Keratinocyte (primary cell): ENCODE data around the gene FANCD2OS. TPM values are rescaled to one million over a fixed set of nuclear protein-coding genes. Genes with fewer than 3 reads are reported as not detected.
"Not testable (repeated sequence)": the region's sequence is repeated elsewhere in the genome, so short reads cannot be mapped to it uniquely, and the experiment has no call there.

Experiments
- DNase-seq: peaks from one replicate; pipeline ENCODE4 v3.0.0-alpha.2; 2011; ENCODE audit warnings: low read depth, missing footprints, low spot score
- FAIRE-seq: peaks from 2 replicates; lab custom pipeline; 2011; peaks lifted over from hg19 to GRCh38; lab: Jason Lieb, UNC
- H2AFZ ChIP-seq: 2 replicates; pipeline ENCODE4 v1.6.0; 2012; ENCODE audit warnings: low read length, control low read depth, inconsistent platforms; ENCODE audit not compliant: control insufficient read depth
- H3K27ac ChIP-seq: 2 replicates; pipeline ENCODE4 v1.5.1; 2011; ENCODE audit warnings: low read length; ENCODE audit not compliant: control insufficient read depth, insufficient read depth
- H3K27me3 ChIP-seq: 3 replicates; pipeline ENCODE4 v1.6.0; 2011; ENCODE audit warnings: low read length; ENCODE audit not compliant: control insufficient read depth, insufficient read depth; ENCODE audit errors: extremely low read depth
- H3K36me3 ChIP-seq, 2 experiments: 2 replicates in 1 of 2; 3 replicates in 1 of 2; pipeline ENCODE4 v1.5.1; 2011; ENCODE audit warnings: low read length in 2 of 2, mild to moderate bottlenecking in 1 of 2; ENCODE audit not compliant: control insufficient read depth in 2 of 2, insufficient read depth in 2 of 2; ENCODE audit errors: extremely low read depth in 1 of 2
- H3K4me1 ChIP-seq: 3 replicates; pipeline ENCODE4 v1.5.1; 2011; ENCODE audit warnings: low read length; ENCODE audit not compliant: control insufficient read depth, insufficient read depth; ENCODE audit errors: extremely low read depth
- H3K4me2 ChIP-seq: 3 replicates; pipeline ENCODE4 v1.6.0; 2011; ENCODE audit warnings: low read depth, low read length; ENCODE audit not compliant: control insufficient read depth, insufficient read depth; ENCODE audit errors: extremely low read depth
- H3K4me3 ChIP-seq, 3 experiments: fragments of 200-600 bp in 1 of 3; sonication (generic) in 1 of 3; 2 replicates in 2 of 3; 3 replicates in 1 of 3; pipeline ENCODE4 v1.5.1; 2011 to 2016; ENCODE audit warnings: low read length in 3 of 3, mild to moderate bottlenecking in 3 of 3, control low read depth in 2 of 3, inconsistent platforms in 1 of 3, low read depth in 1 of 3, mixed read lengths in 1 of 3, mixed run types in 1 of 3, moderate library complexity in 1 of 3; ENCODE audit not compliant: control insufficient read depth in 2 of 3, insufficient read depth in 2 of 3; ENCODE audit errors: extremely low read depth in 1 of 3
- H3K79me2 ChIP-seq: 2 replicates; pipeline ENCODE4 v1.6.0; 2012; ENCODE audit warnings: low read length; ENCODE audit not compliant: control insufficient read depth, insufficient read depth
- H3K9ac ChIP-seq: 3 replicates; pipeline ENCODE4 v1.6.0; 2011; ENCODE audit warnings: low read length; ENCODE audit not compliant: control insufficient read depth, insufficient read depth; ENCODE audit errors: extremely low read depth
- H3K9me1 ChIP-seq: 3 replicates; pipeline ENCODE4 v1.6.0; 2011; ENCODE audit warnings: low read length; ENCODE audit not compliant: control insufficient read depth, insufficient read depth; ENCODE audit errors: extremely low read depth
- H3K9me3 ChIP-seq: 2 replicates; pipeline ENCODE4 v1.5.1; 2012; ENCODE audit warnings: low read depth, low read length; ENCODE audit not compliant: control insufficient read depth
- H4K20me1 ChIP-seq: 3 replicates; pipeline ENCODE4 v1.6.0; 2011; ENCODE audit warnings: low read length; ENCODE audit not compliant: control insufficient read depth, insufficient read depth; ENCODE audit errors: extremely low read depth
- EZH2 ChIP-seq: IDR thresholded peaks from one replicate; pipeline ENCODE4 v1.6.1; 2012; ENCODE audit warnings: inconsistent platforms, mild to moderate bottlenecking, low read length, moderate library complexity
- dilution Hi-C: fragments of 300-500 bp; cut with MboI; formaldehyde crosslinking; loops from one replicate; pipeline ENCODE4 v1.7.0; 2020; ENCODE audit warnings: low sequenced_read_pairs; ENCODE audit not compliant: extremely low pct_ligation_motif_present
- polyA plus RNA-seq, 5 experiments: library from polyadenylated mRNA; depleted of rRNA in 3 of 5; stranded (reverse) in 3 of 5; stranded (forward) in 1 of 5; unstranded in 1 of 5; fragments of >200 nt; gene quantifications; 1 replicate in 1 of 5; 2 replicates in 3 of 5; 3 replicates in 1 of 5; pipeline versions ENCODE4 v1.2.1 to v1.2.3, GENCODE V29; 2011 to 2012; ENCODE audit warnings: missing spikeins in 2 of 5, low read depth in 1 of 5, low replicate concordance in 1 of 5
- TF ChIP-seq, protein P1 (sequence below), 3 experiments: IDR thresholded peaks in 1 of 3; conservative IDR thresholded peaks in 1 of 3; optimal IDR thresholded peaks in 1 of 3; 2 replicates in 2 of 3; 3 replicates in 1 of 3; pipeline versions ENCODE3 to v1.5.1; 2011; ENCODE audit warnings: low read length in 3 of 3, mild to moderate bottlenecking in 3 of 3, moderate library complexity in 2 of 3, control low read depth in 1 of 3, inconsistent platforms in 1 of 3; ENCODE audit not compliant: insufficient read depth in 2 of 3; ENCODE audit errors: extremely low read depth in 1 of 3

Gene FANCD2OS
- polyA plus RNA-seq, 1 donor (not counting 4 experiments of a cell fraction or from before 2014, with no cell fraction given) = not detected

DNA sequence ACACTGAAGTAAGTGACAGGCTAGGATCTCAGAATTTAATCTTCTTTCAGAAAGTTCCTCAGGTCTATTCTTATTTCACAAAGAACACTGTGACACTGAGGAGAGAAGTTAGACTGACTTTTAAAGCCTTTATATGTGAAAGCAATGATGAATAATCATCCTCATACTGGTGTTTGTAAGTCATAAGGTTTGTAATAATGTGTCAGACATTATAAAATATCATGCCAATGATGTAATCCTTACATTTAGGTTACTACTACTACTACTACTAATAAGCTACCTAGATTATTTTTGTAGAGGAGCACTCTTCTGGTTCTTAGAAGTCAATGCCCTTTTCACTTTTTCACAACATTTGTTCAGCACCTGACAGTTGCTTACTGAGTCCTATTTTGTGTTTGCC lies 33.4 kb downstream of the FANCD2OS start:
- no peak overlapping the region for H3K4me2 ChIP-seq
- H3K4me1 ChIP-seq = no peaks in the 10 kb centered on the region
- no peaks in the 10 kb centered on the region for H3K27me3 ChIP-seq
- no peaks in the 10 kb centered on the region for H3K79me2 ChIP-seq
- H3K4me3 ChIP-seq = no peak overlapping the region
- dilution Hi-C loops = no loop called here
- no peak overlapping the region for H3K9ac ChIP-seq
- H3K36me3 ChIP-seq = peaks cover 0 to 7% of the 10 kb centered on the region in 2 experiments
- H3K9me1 ChIP-seq = no peaks in the 10 kb centered on the region
- DNase-seq (no peak), FAIRE-seq (no peak)
- H3K27ac ChIP-seq = no peak overlapping the region
- no peak overlapping the region for H2AFZ ChIP-seq
- no peaks in the 10 kb centered on the region for H4K20me1 ChIP-seq
- TF ChIP-seq, protein P1, sequence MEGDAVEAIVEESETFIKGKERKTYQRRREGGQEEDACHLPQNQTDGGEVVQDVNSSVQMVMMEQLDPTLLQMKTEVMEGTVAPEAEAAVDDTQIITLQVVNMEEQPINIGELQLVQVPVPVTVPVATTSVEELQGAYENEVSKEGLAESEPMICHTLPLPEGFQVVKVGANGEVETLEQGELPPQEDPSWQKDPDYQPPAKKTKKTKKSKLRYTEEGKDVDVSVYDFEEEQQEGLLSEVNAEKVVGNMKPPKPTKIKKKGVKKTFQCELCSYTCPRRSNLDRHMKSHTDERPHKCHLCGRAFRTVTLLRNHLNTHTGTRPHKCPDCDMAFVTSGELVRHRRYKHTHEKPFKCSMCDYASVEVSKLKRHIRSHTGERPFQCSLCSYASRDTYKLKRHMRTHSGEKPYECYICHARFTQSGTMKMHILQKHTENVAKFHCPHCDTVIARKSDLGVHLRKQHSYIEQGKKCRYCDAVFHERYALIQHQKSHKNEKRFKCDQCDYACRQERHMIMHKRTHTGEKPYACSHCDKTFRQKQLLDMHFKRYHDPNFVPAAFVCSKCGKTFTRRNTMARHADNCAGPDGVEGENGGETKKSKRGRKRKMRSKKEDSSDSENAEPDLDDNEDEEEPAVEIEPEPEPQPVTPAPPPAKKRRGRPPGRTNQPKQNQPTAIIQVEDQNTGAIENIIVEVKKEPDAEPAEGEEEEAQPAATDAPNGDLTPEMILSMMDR (optimal IDR thresholded peaks at IDR 0.05 in 1 of 3, IDR thresholded peaks at IDR 0.05 in 1 of 3, conservative IDR thresholded peaks at IDR 0.05 in 1 of 3; ENCODE audit: extremely low read depth in 1 of 3, insufficient read depth in 2 of 3, low read length in 3 of 3) = no peak
- no peak for TF ChIP-seq EZH2
- H3K9me3 ChIP-seq = no peaks in the 10 kb centered on the region

DNA sequence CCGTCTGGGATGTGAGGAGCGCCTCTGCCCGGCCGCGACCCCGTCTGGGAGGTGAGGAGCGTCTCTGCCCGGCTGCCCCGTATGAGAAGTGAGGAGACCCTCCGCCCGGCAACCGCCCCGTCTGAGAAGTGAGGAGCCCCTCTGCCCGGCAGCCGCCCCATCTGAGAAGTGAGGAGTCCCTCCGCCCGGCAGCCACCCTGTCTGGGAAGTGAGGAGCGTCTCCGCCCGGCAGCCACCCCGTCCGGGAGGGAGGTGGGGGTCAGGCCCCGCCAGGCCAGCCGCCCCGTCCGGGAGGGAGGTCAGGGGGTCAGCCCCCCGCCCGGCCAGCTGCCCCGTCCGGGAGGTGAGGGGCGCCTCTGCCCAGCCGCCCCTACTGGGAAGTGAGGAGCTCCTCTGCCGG lies 38.0 kb downstream of the FANCD2OS start:
- H2AFZ ChIP-seq, H3K27me3 ChIP-seq, H3K27ac ChIP-seq, H3K9me3 ChIP-seq, H3K9me1 ChIP-seq, H3K4me3 ChIP-seq, dilution Hi-C loops, H3K4me1 ChIP-seq, H3K4me2 ChIP-seq, FAIRE-seq, H4K20me1 ChIP-seq, H3K79me2 ChIP-seq, H3K36me3 ChIP-seq, H3K9ac ChIP-seq, DNase-seq: not testable (repeated sequence)

- dilution Hi-C loops = no loop called here
- Histone ChIP-seq H3K9me3 (no peaks in the 10 kb centered on the region), H3K79me2 (no peaks in the 10 kb centered on the region), H2AFZ (no peak overlapping the region), H3K4me1 (no peaks in the 10 kb centered on the region), H3K9ac (no peak overlapping the region), H4K20me1 (no peaks in the 10 kb centered on the region), H3K4me3 (no peak overlapping the region), H3K4me2 (no peak overlapping the region), H3K36me3 (no peaks in the 10 kb centered on the region), H3K27ac (no peak overlapping the region), H3K27me3 (no peaks in the 10 kb centered on the region), H3K9me1 (no peaks in the 10 kb centered on the region)
- DNase-seq (no peak), FAIRE-seq (no peak)
- TF ChIP-seq, protein P1 (optimal IDR thresholded peaks at IDR 0.05 in 1 of 3, IDR thresholded peaks at IDR 0.05 in 1 of 3, conservative IDR thresholded peaks at IDR 0.05 in 1 of 3; ENCODE audit: extremely low read depth in 1 of 3, insufficient read depth in 2 of 3, low read length in 3 of 3) = no peak
- TF ChIP-seq EZH2 = no peak
Measured at GRCh38 chr3:10055097-10055496, 53.0 kb downstream of the FANCD2OS start.
